ENCODE results near the gene FOXB1.

Gene FOXB1

DNA sequence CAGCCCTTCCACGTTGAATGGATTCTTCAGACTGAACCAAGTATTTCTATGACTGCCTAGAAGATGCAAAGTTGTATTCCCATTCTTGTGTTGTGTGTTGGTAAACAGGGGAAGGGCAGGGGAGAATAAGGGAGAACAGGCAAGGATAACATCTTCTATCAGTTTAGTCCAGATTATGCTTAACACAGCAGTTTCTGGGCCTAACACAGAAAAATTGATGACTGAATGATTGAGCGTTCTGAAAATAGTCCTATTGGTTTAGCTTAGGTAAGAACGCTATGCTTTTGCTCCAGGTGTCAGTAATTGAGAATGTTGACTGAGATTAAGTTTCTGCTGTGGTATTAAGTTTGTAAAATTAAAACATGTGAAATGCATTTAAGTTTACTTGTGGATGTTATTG, 8.6 kb downstream of the FOXB1 start:
- ChIA-PET CTCF (interaction anchor here (0.5 to 0.6 kb wide), 3 partner anchors 99 to 167 kb away, joined by 3 to 4 read pairs (median 3); no protein-coding TSS in a partner anchor), POLR2A (ENCODE audit: low non-redundant PET) (no interaction called here)
- DNase-seq (ENCODE audit: low spot score): no peak
- no peak overlapping the region for H3K27ac ChIP-seq
- TF ChIP-seq, protein P1, sequence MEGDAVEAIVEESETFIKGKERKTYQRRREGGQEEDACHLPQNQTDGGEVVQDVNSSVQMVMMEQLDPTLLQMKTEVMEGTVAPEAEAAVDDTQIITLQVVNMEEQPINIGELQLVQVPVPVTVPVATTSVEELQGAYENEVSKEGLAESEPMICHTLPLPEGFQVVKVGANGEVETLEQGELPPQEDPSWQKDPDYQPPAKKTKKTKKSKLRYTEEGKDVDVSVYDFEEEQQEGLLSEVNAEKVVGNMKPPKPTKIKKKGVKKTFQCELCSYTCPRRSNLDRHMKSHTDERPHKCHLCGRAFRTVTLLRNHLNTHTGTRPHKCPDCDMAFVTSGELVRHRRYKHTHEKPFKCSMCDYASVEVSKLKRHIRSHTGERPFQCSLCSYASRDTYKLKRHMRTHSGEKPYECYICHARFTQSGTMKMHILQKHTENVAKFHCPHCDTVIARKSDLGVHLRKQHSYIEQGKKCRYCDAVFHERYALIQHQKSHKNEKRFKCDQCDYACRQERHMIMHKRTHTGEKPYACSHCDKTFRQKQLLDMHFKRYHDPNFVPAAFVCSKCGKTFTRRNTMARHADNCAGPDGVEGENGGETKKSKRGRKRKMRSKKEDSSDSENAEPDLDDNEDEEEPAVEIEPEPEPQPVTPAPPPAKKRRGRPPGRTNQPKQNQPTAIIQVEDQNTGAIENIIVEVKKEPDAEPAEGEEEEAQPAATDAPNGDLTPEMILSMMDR (conservative IDR thresholded peaks at IDR 0.05; ENCODE audit: low read depth): no peak

- ChIA-PET POLR2A (ENCODE audit: low non-redundant PET) (no interaction called here), CTCF (no interaction called here)
- TF ChIP-seq, protein P1 (conservative IDR thresholded peaks at IDR 0.05; ENCODE audit: low read depth): no peak
- H3K27ac ChIP-seq: no peak overlapping the region
- DNase-seq (ENCODE audit: low spot score): no peak
Measured at GRCh38 chr15:60017538-60018520, 13.7 kb downstream of the FOXB1 start.

DNA sequence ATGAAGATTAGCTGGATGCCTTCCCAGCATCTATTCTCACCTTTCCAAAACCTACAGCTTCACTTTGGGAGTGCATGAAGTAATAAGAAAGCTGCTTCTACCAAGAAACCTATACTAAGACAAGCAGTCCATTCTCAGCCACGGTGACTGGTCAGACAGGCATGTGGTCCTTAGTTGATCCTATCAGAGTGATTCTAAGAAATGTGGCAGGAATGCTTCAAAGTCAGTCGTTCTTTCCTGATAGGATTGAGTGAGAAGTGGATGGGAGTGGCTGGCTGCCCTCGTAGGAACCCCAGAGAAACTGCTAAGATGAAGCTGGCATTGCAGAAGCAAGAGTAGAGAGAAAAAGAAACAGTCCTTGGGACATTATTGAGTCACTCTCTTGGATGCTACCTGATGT, 16.6 kb downstream of the FOXB1 start:
- ChIA-PET POLR2A (ENCODE audit: low non-redundant PET) (no interaction called here), CTCF (no interaction called here)
- H3K27ac ChIP-seq: no peak overlapping the region
- TF ChIP-seq, protein P1 (conservative IDR thresholded peaks at IDR 0.05; ENCODE audit: low read depth): no peak
- DNase-seq (ENCODE audit: low spot score): no peak

GRCh38 chr15:60021589-60022378, 17.7 kb downstream of the FOXB1 start:
- DNase-seq (ENCODE audit: low spot score): no peak
- POLR2A ChIA-PET (ENCODE audit: low non-redundant PET): no interaction called here
- CTCF ChIA-PET: no interaction called here
- TF ChIP-seq, protein P1 (conservative IDR thresholded peaks at IDR 0.05; ENCODE audit: low read depth): no peak
- H3K27ac ChIP-seq: no peak overlapping the region

- ChIA-PET POLR2A (ENCODE audit: low non-redundant PET) (no interaction called here), CTCF (no interaction called here)
- no peak overlapping the region for H3K27ac ChIP-seq
- TF ChIP-seq, protein P1 (conservative IDR thresholded peaks at IDR 0.05; ENCODE audit: low read depth): no peak
- DNase-seq (ENCODE audit: low spot score): no peak
Measured at GRCh38 chr15:60022379-60022741, 18.2 kb downstream of the FOXB1 start.

DNA sequence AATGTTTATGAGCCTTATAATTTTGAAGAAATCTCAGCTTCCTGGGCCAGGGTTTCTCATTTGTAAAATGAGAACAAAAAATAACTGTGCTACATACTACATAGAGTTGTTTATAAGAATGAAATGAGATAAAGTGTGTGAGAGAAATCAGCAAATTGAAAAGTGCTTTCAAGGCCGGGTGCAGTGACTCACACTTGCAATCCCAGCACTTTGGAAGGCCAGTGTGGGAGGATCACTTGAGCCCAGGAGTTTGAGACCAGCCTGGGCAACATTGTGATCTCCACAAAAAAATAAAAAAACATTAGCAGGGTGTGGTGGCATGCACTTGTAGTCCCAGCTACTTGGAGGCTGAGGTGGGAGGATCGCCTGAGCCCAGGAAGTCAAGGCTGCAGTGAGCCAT, 22.4 kb downstream of the FOXB1 start:
- H3K27ac ChIP-seq: no peak overlapping the region
- DNase-seq (ENCODE audit: low spot score): no peak
- TF ChIP-seq, protein P1 (conservative IDR thresholded peaks at IDR 0.05; ENCODE audit: low read depth): no peak
- POLR2A ChIA-PET (ENCODE audit: low non-redundant PET): no interaction called here
- CTCF ChIA-PET: interaction anchor here (0.6 kb wide), 1 partner anchor 107 kb away, joined by 3 read pairs; no protein-coding TSS in a partner anchor
